Measurements from ENCODE around the gene ANK3. TPM values are rescaled to one million over a fixed set of nuclear protein-coding genes. Genes with fewer than 3 reads are reported as not detected.
A peak's percentile ranks its signal among the peaks of the same experiment; 100 is the strongest.

Gene ANK3
- total and polyA plus RNA-seq, 2 donors (not counting 3 experiments of a cell fraction or from before 2014, with no cell fraction given) = 0.88 to 8.5 TPM

GRCh38 chr10:60281331-60281730 lies 108.3 kb downstream of the ANK3 start:
- no peaks in the 10 kb centered on the region for H4K20me1 ChIP-seq (replicated peaks; ENCODE audit: control insufficient read depth, extremely low read depth, insufficient read depth, low read length)
- TF ChIP-seq, protein P1, sequence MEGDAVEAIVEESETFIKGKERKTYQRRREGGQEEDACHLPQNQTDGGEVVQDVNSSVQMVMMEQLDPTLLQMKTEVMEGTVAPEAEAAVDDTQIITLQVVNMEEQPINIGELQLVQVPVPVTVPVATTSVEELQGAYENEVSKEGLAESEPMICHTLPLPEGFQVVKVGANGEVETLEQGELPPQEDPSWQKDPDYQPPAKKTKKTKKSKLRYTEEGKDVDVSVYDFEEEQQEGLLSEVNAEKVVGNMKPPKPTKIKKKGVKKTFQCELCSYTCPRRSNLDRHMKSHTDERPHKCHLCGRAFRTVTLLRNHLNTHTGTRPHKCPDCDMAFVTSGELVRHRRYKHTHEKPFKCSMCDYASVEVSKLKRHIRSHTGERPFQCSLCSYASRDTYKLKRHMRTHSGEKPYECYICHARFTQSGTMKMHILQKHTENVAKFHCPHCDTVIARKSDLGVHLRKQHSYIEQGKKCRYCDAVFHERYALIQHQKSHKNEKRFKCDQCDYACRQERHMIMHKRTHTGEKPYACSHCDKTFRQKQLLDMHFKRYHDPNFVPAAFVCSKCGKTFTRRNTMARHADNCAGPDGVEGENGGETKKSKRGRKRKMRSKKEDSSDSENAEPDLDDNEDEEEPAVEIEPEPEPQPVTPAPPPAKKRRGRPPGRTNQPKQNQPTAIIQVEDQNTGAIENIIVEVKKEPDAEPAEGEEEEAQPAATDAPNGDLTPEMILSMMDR (IDR thresholded peaks at IDR 0.05; ENCODE audit: extremely low read depth in 1 of 2, insufficient read depth in 1 of 2, low read depth in 1 of 2, low read length in 2 of 2) = no peak
- H3K79me2 ChIP-seq (ENCODE audit: control insufficient read depth, insufficient read depth, low read length) = no peaks in the 10 kb centered on the region
- FAIRE-seq (no peak), DNase-seq (ENCODE audit: low read depth, low spot score) (peak; percentile 14)
- peak overlapping the region; percentile 92 for H3K27ac ChIP-seq (ENCODE audit: insufficient read depth, low read depth, low read length)
- intact Hi-C loops (cut with micrococcal nuclease) (loop anchor here (10.0 kb wide), 1 partner anchor 377 kb away; the partner anchor contains the start of gene CCDC6), dilution Hi-C loops (cut with MboI; ENCODE audit: extremely low pct_ligation_motif_present, low sequenced_read_pairs) (no loop called here)
- no TSS peak for BruUV-seq (replicated peaks)
- no peak overlapping the region for H2AFZ ChIP-seq (ENCODE audit: low read depth, low read length)
- no peaks in the 10 kb centered on the region for H3K27me3 ChIP-seq (ENCODE audit: control insufficient read depth in 2 of 2, insufficient read depth in 2 of 2, low read length in 2 of 2)
- no peaks in the 10 kb centered on the region for H3K36me3 ChIP-seq (ENCODE audit: control insufficient read depth in 2 of 2, extremely low read depth in 1 of 2, insufficient read depth in 2 of 2, low read length in 2 of 2)
- H3K9ac ChIP-seq (replicated peaks; ENCODE audit: extremely low read depth, insufficient read depth, low read length) = no peak overlapping the region
- H3K9me1 ChIP-seq (replicated peaks; ENCODE audit: control insufficient read depth, extremely low read depth, insufficient read depth, low read length) = no peaks in the 10 kb centered on the region
- ChIA-PET CTCF (no interaction called here), POLR2A (no interaction called here)
- H3K4me3 ChIP-seq (replicated peaks in 1 of 3; ENCODE audit: insufficient read depth in 1 of 3, low read depth in 1 of 3, low read length in 3 of 3) = no peak overlapping the region
- H3K9me3 ChIP-seq (replicated peaks; ENCODE audit: control insufficient read depth, insufficient read depth, low read length) = no peaks in the 10 kb centered on the region
- H3K4me1 ChIP-seq (ENCODE audit: control insufficient read depth, extremely low read depth, insufficient read depth, low read length) = peaks cover 43% of the 10 kb centered on the region
- H3K4me2 ChIP-seq (ENCODE audit: insufficient read depth, low read length) = no peak overlapping the region

- CTCF ChIA-PET = no interaction called here
- H3K27me3 ChIP-seq (ENCODE audit: control insufficient read depth in 2 of 2, insufficient read depth in 2 of 2, low read length in 2 of 2) = no peaks in the 10 kb centered on the region
These were observed 109.2 kb downstream of the ANK3 start for GRCh38 chr10:60280475-60280874.

More at GRCh38 chr10:60280475-60280874, 109.2 kb downstream of the ANK3 start:
- no peaks in the 10 kb centered on the region for H4K20me1 ChIP-seq (replicated peaks; ENCODE audit: control insufficient read depth, extremely low read depth, insufficient read depth, low read length)
- intact Hi-C loops (cut with micrococcal nuclease) (loop anchor here (10.0 kb wide), 1 partner anchor 376 kb away; the partner anchor contains the start of gene CCDC6), dilution Hi-C loops (cut with MboI; ENCODE audit: extremely low pct_ligation_motif_present, low sequenced_read_pairs) (no loop called here)
- no peaks in the 10 kb centered on the region for H3K9me1 ChIP-seq (replicated peaks; ENCODE audit: control insufficient read depth, extremely low read depth, insufficient read depth, low read length)
- H3K27ac ChIP-seq (ENCODE audit: insufficient read depth, low read depth, low read length) = no peak overlapping the region
- no peak for DNase-seq (ENCODE audit: low read depth, low spot score)
- no peak overlapping the region for H3K4me3 ChIP-seq (replicated peaks in 1 of 3; ENCODE audit: insufficient read depth in 1 of 3, low read depth in 1 of 3, low read length in 3 of 3)
- TF ChIP-seq GATA2 (IDR thresholded peaks at IDR 0.05; ENCODE audit: insufficient read depth, insufficient read length, low read depth, low read length) (no peak), EZH2 (IDR thresholded peaks at IDR 0.05; ENCODE audit: borderline replicate concordance, low read depth, low read length, severe bottlenecking) (no peak), MAX (IDR thresholded peaks at IDR 0.05; ENCODE audit: insufficient read depth, insufficient read length) (no peak), POLR2A (IDR thresholded peaks at IDR 0.05; ENCODE audit: low read depth, low read length) (no peak), FOS (IDR thresholded peaks at IDR 0.05; ENCODE audit: borderline replicate concordance, insufficient read depth, low read length) (no peak)
- TF ChIP-seq, protein P1 (IDR thresholded peaks at IDR 0.05; ENCODE audit: extremely low read depth in 1 of 2, insufficient read depth in 1 of 2, low read depth in 1 of 2, low read length in 2 of 2) = no peak
- no peak for FAIRE-seq
- no TSS peak for BruUV-seq (replicated peaks)
- no peaks in the 10 kb centered on the region for H3K36me3 ChIP-seq (ENCODE audit: control insufficient read depth in 2 of 2, extremely low read depth in 1 of 2, insufficient read depth in 2 of 2, low read length in 2 of 2)
- no peaks in the 10 kb centered on the region for H3K79me2 ChIP-seq (ENCODE audit: control insufficient read depth, insufficient read depth, low read length)
- H2AFZ ChIP-seq (ENCODE audit: low read depth, low read length) = no peak overlapping the region
- no peaks in the 10 kb centered on the region for H3K9me3 ChIP-seq (replicated peaks; ENCODE audit: control insufficient read depth, insufficient read depth, low read length)
- no peak overlapping the region for H3K9ac ChIP-seq (replicated peaks; ENCODE audit: extremely low read depth, insufficient read depth, low read length)
- POLR2A ChIA-PET = no interaction called here
- no peak overlapping the region for H3K4me2 ChIP-seq (ENCODE audit: insufficient read depth, low read length)
- peaks cover 43% of the 10 kb centered on the region for H3K4me1 ChIP-seq (ENCODE audit: control insufficient read depth, extremely low read depth, insufficient read depth, low read length)
